CD4-positive, alpha-beta memory T cell (primary cell): Measurements from ENCODE around the gene SLAMF9. TPM values are rescaled to one million over a fixed set of nuclear protein-coding genes. Genes with fewer than 3 reads are reported as not detected.

ENCODE experiments used
- CTCF ChIA-PET: fragments of 350-600 bp; sonication (Branson Sonifier 250); formaldehyde crosslinking; loops from one replicate; lab custom pipeline; 2021; ENCODE audit warnings: inconsistent platforms; ENCODE audit not compliant: partially characterized antibody; lab: Charles Lee
- POLR2A ChIA-PET: fragments of 350-600 bp; sonication (Branson Sonifier 250); formaldehyde crosslinking; loops from one replicate; lab custom pipeline; 2021; ENCODE audit not compliant: partially characterized antibody; lab: Charles Lee
- DNase-seq, 5 donors: peaks; one replicate each; pipeline versions ENCODE4 v3.0.0 to v3.0.0-alpha.2; 2020 to 2022; ENCODE audit warnings: mixed read lengths in 1 of 5
- H3K27ac ChIP-seq: one replicate; pipeline ENCODE4 v1.7.0; 2013; ENCODE audit warnings: low read depth, low read length
- H3K27me3 ChIP-seq: 2 replicates; pipeline ENCODE4 v1.7.0; 2013; ENCODE audit warnings: mild to moderate bottlenecking, low read length, moderate library complexity; ENCODE audit not compliant: insufficient read depth
- H3K36me3 ChIP-seq: 2 replicates; pipeline ENCODE4 v1.7.0; 2013; ENCODE audit warnings: mild to moderate bottlenecking, low read length, moderate library complexity; ENCODE audit not compliant: insufficient read depth
- H3K4me1 ChIP-seq: 2 replicates; pipeline ENCODE4 v1.7.0; 2013; ENCODE audit warnings: mild to moderate bottlenecking, low read length, moderate library complexity; ENCODE audit not compliant: insufficient read depth
- H3K4me3 ChIP-seq, 2 donors: one replicate each; pipeline ENCODE4 v1.7.0; 2013; ENCODE audit warnings: low read length in 2 of 2, mild to moderate bottlenecking in 1 of 2
- H3K9me3 ChIP-seq, 2 donors: one replicate each; pipeline ENCODE4 v1.7.0; 2013; ENCODE audit warnings: low read length in 2 of 2, control low read depth in 1 of 2; ENCODE audit not compliant: control insufficient read depth in 1 of 2
- H3K27ac Mint-ChIP-seq, 7 donors: one replicate each; pipeline ENCODE4 v1.8.0; 2020 to 2021; ENCODE audit warnings: mixed read lengths in 7 of 7, mild to moderate bottlenecking in 6 of 7, inconsistent platforms in 3 of 7, moderate library complexity in 3 of 7
- H3K27me3 Mint-ChIP-seq, 2 donors: one replicate each; pipeline ENCODE4 v1.8.0; 2020 to 2021; ENCODE audit warnings: mixed read lengths in 2 of 2
- H3K36me3 Mint-ChIP-seq, 2 donors: one replicate each; pipeline ENCODE4 v1.8.0; 2020 to 2021; ENCODE audit warnings: mixed read lengths in 2 of 2, inconsistent platforms in 1 of 2, mild to moderate bottlenecking in 1 of 2
- H3K4me1 Mint-ChIP-seq, 4 donors: one replicate each; pipeline ENCODE4 v1.8.0; 2020 to 2021; ENCODE audit warnings: mixed read lengths in 4 of 4, mild to moderate bottlenecking in 1 of 4
- H3K4me3 Mint-ChIP-seq, 8 donors: one replicate each; pipeline ENCODE4 v1.8.0; 2020 to 2021; ENCODE audit warnings: mixed read lengths in 8 of 8, mild to moderate bottlenecking in 7 of 8, moderate library complexity in 6 of 8, inconsistent platforms in 3 of 8
- H3K9me3 Mint-ChIP-seq, 8 donors: one replicate each; pipeline ENCODE4 v1.8.0; 2020 to 2021; ENCODE audit warnings: mixed read lengths in 8 of 8, mild to moderate bottlenecking in 5 of 8, inconsistent platforms in 3 of 8, moderate library complexity in 1 of 8
- intact Hi-C: fragments of 100-400 bp; cut with micrococcal nuclease; formaldehyde crosslinking; loops from one replicate; pipeline ENCODE4 v1.15.1; 2023
- polyA plus RNA-seq, 2 donors: library from polyadenylated mRNA; unstranded; fragments of 300-500 nt; fragmentation: Illumina TruSeq; gene quantifications; one replicate each; pipeline ENCODE4 v1.2.3, GENCODE V29; 2021
- total RNA-seq, 2 experiments: library from RNA; stranded (reverse); gene quantifications; one replicate each; pipeline ENCODE4 v1.2.3, GENCODE V29; 2021

SLAMF9 gene
- total and polyA plus RNA-seq, 4 experiments from 2014 or later: not detected

- no peak overlapping the region for H3K27ac ChIP-seq
- ChIA-PET POLR2A (no interaction called here), CTCF (interaction anchor here (0.9 to 1.5 kb wide), 2 partner anchors 38 to 44 kb away, joined by 3 read pairs; no protein-coding TSS in a partner anchor)
- Mint-ChIP-seq H3K9me3 (no peaks in the 10 kb centered on the region), H3K4me3 (no peak overlapping the region), H3K27ac (no peak overlapping the region), H3K27me3 (peaks cover 16 to 29% of the 10 kb centered on the region in 2 donors), H3K4me1 (no peaks in the 10 kb centered on the region), H3K36me3 (no peaks in the 10 kb centered on the region)
- H3K4me3 ChIP-seq: no peak overlapping the region
- no peaks in the 10 kb centered on the region for H3K9me3 ChIP-seq
- no peaks in the 10 kb centered on the region for H3K36me3 ChIP-seq
- intact Hi-C loops: no loop called here
- no peak for DNase-seq
- H3K4me1 ChIP-seq: no peaks in the 10 kb centered on the region
- no peaks in the 10 kb centered on the region for H3K27me3 ChIP-seq
Observed at GRCh38 chr1:159964144-159964543, 10.1 kb upstream of the SLAMF9 start.

GRCh38 chr1:159962176-159962575 is 8.1 kb upstream of the SLAMF9 start:
- Histone ChIP-seq H3K27ac (no peak overlapping the region), H3K9me3 (no peaks in the 10 kb centered on the region), H3K4me3 (no peak overlapping the region), H3K4me1 (no peaks in the 10 kb centered on the region), H3K36me3 (no peaks in the 10 kb centered on the region), H3K27me3 (no peaks in the 10 kb centered on the region)
- Mint-ChIP-seq H3K4me3 (no peak overlapping the region), H3K27me3 (peaks cover 11 to 20% of the 10 kb centered on the region in 2 donors), H3K9me3 (no peaks in the 10 kb centered on the region), H3K36me3 (no peaks in the 10 kb centered on the region), H3K4me1 (no peaks in the 10 kb centered on the region), H3K27ac (no peak overlapping the region)
- CTCF ChIA-PET: no interaction called here
- DNase-seq: no peak
- intact Hi-C loops: no loop called here
- POLR2A ChIA-PET: no interaction called here

GRCh38 chr1:159961636-159962035 is 7.6 kb upstream of the SLAMF9 start:
- no peaks in the 10 kb centered on the region for H3K9me3 Mint-ChIP-seq
- no peaks in the 10 kb centered on the region for H3K9me3 ChIP-seq
- no peak overlapping the region for H3K27ac Mint-ChIP-seq

GRCh38 chr1:159960721-159961381 is 6.8 kb upstream of the SLAMF9 start:
- CTCF ChIA-PET: no interaction called here

More at GRCh38 chr1:159961636-159962035, 7.6 kb upstream of the SLAMF9 start:
- no peak overlapping the region for H3K4me3 Mint-ChIP-seq
- Histone ChIP-seq H3K4me1 (no peaks in the 10 kb centered on the region), H3K27ac (no peak overlapping the region), H3K27me3 (no peaks in the 10 kb centered on the region), H3K4me3 (no peak overlapping the region), H3K36me3 (no peaks in the 10 kb centered on the region)
- no peaks in the 10 kb centered on the region for H3K4me1 Mint-ChIP-seq
- DNase-seq: no peak
- H3K36me3 Mint-ChIP-seq: no peaks in the 10 kb centered on the region
- H3K27me3 Mint-ChIP-seq: peaks cover 11 to 20% of the 10 kb centered on the region in 2 donors
- ChIA-PET POLR2A (no interaction called here), CTCF (no interaction called here)
- intact Hi-C loops: no loop called here

GRCh38 chr1:159959451-159959850 is 5.4 kb upstream of the SLAMF9 start:
- ChIA-PET CTCF (no interaction called here), POLR2A (no interaction called here)
- Histone ChIP-seq H3K4me3 (no peak overlapping the region), H3K27ac (no peak overlapping the region), H3K27me3 (no peaks in the 10 kb centered on the region), H3K9me3 (no peaks in the 10 kb centered on the region), H3K36me3 (no peaks in the 10 kb centered on the region), H3K4me1 (no peaks in the 10 kb centered on the region)
- H3K27me3 Mint-ChIP-seq: peaks cover 16 to 19% of the 10 kb centered on the region in 2 donors
- H3K27ac Mint-ChIP-seq: no peak overlapping the region
- no peaks in the 10 kb centered on the region for H3K4me1 Mint-ChIP-seq
- intact Hi-C loops: no loop called here
- H3K9me3 Mint-ChIP-seq: no peaks in the 10 kb centered on the region
- H3K36me3 Mint-ChIP-seq: no peaks in the 10 kb centered on the region
- no peak for DNase-seq
- H3K4me3 Mint-ChIP-seq: no peak overlapping the region

More at GRCh38 chr1:159960721-159961381, 6.8 kb upstream of the SLAMF9 start:
- H3K9me3 Mint-ChIP-seq: no peaks in the 10 kb centered on the region
- intact Hi-C loops: no loop called here
- no peaks in the 10 kb centered on the region for H3K36me3 Mint-ChIP-seq
- H3K4me3 Mint-ChIP-seq: no peak overlapping the region
- Histone ChIP-seq H3K27me3 (no peaks in the 10 kb centered on the region), H3K27ac (no peak overlapping the region), H3K4me1 (no peaks in the 10 kb centered on the region), H3K4me3 (no peak overlapping the region), H3K9me3 (no peaks in the 10 kb centered on the region), H3K36me3 (no peaks in the 10 kb centered on the region)
- POLR2A ChIA-PET: no interaction called here
- H3K27me3 Mint-ChIP-seq: peaks cover 9 to 23% of the 10 kb centered on the region in 2 donors
- DNase-seq: no peak
- no peak overlapping the region for H3K27ac Mint-ChIP-seq
- H3K4me1 Mint-ChIP-seq: no peaks in the 10 kb centered on the region

GRCh38 chr1:159958719-159959380 is 4.8 kb upstream of the SLAMF9 start:
- H3K4me3 Mint-ChIP-seq: no peak overlapping the region
- H3K4me1 ChIP-seq: no peaks in the 10 kb centered on the region
- no peaks in the 10 kb centered on the region for H3K9me3 Mint-ChIP-seq
- H3K4me1 Mint-ChIP-seq: no peaks in the 10 kb centered on the region
- H3K27ac ChIP-seq: no peak overlapping the region
- no peaks in the 10 kb centered on the region for H3K36me3 Mint-ChIP-seq
- H3K27ac Mint-ChIP-seq: no peak overlapping the region
- H3K27me3 ChIP-seq: no peaks in the 10 kb centered on the region
- H3K27me3 Mint-ChIP-seq: peaks cover 19 to 23% of the 10 kb centered on the region in 2 donors
- POLR2A ChIA-PET: no interaction called here
- CTCF ChIA-PET: interaction anchor here (1.9 kb wide), 1 partner anchor 49 kb away, joined by 7 read pairs; no protein-coding TSS in a partner anchor
- no peaks in the 10 kb centered on the region for H3K36me3 ChIP-seq
- DNase-seq: no peak
- H3K4me3 ChIP-seq: no peak overlapping the region
- H3K9me3 ChIP-seq: no peaks in the 10 kb centered on the region
- intact Hi-C loops: no loop called here

GRCh38 chr1:159957824-159958268 is 3.8 kb upstream of the SLAMF9 start:
- Mint-ChIP-seq H3K27ac (no peak overlapping the region), H3K36me3 (no peaks in the 10 kb centered on the region), H3K4me3 (no peak overlapping the region), H3K9me3 (no peaks in the 10 kb centered on the region), H3K27me3 (peaks cover 24 to 25% of the 10 kb centered on the region in 2 donors), H3K4me1 (no peaks in the 10 kb centered on the region)
- Histone ChIP-seq H3K27ac (no peak overlapping the region), H3K36me3 (no peaks in the 10 kb centered on the region), H3K27me3 (no peaks in the 10 kb centered on the region), H3K9me3 (no peaks in the 10 kb centered on the region), H3K4me1 (no peaks in the 10 kb centered on the region), H3K4me3 (no peak overlapping the region)
- ChIA-PET POLR2A (no interaction called here), CTCF (interaction anchor here (0.8 to 1.9 kb wide), 3 partner anchors 16 to 50 kb away, joined by 3 to 7 read pairs (median 4); no protein-coding TSS in a partner anchor)
- intact Hi-C loops: no loop called here
- no peak for DNase-seq
